HCT116 (cell line): ENCODE results near the gene CIDEA.

Experiments
- EZH2phosphoT487 ChIP-seq: fragments of 200-600 bp; IDR thresholded peaks from 2 replicates; pipeline ENCODE4 v1.6.1; 2018; ENCODE audit warnings: antibody characterized with exemption, borderline replicate concordance
- POLR2A ChIP-seq: IDR thresholded peaks from 2 replicates; pipeline ENCODE4 v1.7.0; 2011; ENCODE audit warnings: borderline replicate concordance; ENCODE audit not compliant: insufficient read depth, insufficient read length; ENCODE audit errors: extremely low read depth
- POLR2AphosphoS5 ChIP-seq: IDR thresholded peaks from 2 replicates; pipeline ENCODE4 v1.6.1; 2011; ENCODE audit warnings: mild to moderate bottlenecking, low read depth, low read length, moderate library complexity
- ZFX ChIP-seq: fragments of 450-650 bp; IDR thresholded peaks from 2 replicates; pipeline ENCODE4 v1.6.1; 2017
- TF ChIP-seq, protein P1 (sequence below), 3 experiments: fragments of 200-600 bp in 1 of 3; sonication (generic) in 1 of 3; IDR thresholded peaks in 2 of 3; conservative IDR thresholded peaks in 1 of 3; 2 replicates each; pipeline ENCODE4 v1.5.1; 2012 to 2017; ENCODE audit warnings: low read depth in 2 of 3, low read length in 2 of 3, antibody characterized with exemption in 1 of 3, borderline replicate concordance in 1 of 3, control low read depth in 1 of 3, mild to moderate bottlenecking in 1 of 3, mixed read lengths in 1 of 3, mixed run types in 1 of 3, moderate library complexity in 1 of 3; ENCODE audit not compliant: insufficient read depth in 1 of 3

DNA sequence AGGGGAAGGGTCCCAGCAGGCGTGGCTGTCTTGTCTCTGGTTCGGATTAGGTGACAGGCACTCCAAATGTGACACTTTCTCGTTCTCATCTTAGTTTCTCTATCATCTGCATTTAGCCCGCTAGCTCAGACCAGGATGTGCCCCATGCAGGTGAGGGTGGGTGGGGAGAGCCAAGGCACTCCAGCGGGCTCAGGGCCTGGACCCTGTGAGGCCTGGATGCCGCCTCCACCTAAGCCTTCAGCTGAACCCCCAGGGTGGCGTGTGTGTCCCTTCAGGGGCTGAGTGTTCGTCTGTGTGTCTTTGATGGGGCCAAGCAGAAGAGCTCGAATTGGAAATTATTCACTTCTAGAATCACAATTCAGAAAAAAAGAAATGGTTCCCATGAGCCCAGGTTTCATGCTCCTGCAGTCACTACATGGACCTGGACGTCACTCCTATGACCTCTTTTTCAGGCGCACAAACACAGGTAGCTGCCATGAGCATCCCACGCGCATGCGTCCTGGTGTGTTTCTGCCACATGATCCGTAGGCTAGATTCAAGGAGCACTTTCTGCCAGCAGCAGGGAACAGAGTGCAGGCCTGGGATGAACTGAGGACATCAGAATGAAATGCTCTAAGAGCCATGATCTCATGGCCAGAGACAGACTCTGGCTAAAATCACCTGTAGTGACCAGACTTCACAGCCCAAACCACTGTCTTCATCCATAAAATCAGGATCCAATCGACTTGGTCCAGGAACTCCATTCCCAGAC lies 25.8 kb downstream of the CIDEA start:
- TF ChIP-seq EZH2phosphoT487 (no peak), POLR2AphosphoS5 (no peak), POLR2A (no peak), ZFX (no peak)
- TF ChIP-seq, protein P1, sequence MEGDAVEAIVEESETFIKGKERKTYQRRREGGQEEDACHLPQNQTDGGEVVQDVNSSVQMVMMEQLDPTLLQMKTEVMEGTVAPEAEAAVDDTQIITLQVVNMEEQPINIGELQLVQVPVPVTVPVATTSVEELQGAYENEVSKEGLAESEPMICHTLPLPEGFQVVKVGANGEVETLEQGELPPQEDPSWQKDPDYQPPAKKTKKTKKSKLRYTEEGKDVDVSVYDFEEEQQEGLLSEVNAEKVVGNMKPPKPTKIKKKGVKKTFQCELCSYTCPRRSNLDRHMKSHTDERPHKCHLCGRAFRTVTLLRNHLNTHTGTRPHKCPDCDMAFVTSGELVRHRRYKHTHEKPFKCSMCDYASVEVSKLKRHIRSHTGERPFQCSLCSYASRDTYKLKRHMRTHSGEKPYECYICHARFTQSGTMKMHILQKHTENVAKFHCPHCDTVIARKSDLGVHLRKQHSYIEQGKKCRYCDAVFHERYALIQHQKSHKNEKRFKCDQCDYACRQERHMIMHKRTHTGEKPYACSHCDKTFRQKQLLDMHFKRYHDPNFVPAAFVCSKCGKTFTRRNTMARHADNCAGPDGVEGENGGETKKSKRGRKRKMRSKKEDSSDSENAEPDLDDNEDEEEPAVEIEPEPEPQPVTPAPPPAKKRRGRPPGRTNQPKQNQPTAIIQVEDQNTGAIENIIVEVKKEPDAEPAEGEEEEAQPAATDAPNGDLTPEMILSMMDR (IDR thresholded peaks at IDR 0.05 in 2 of 3, conservative IDR thresholded peaks at IDR 0.05 in 1 of 3; ENCODE audit: borderline replicate concordance in 1 of 3, insufficient read depth in 1 of 3, low read depth in 2 of 3, low read length in 2 of 3): no peak
